Lower leg skin (tissue), 4 donors: Measurements from ENCODE around the gene ARHGAP19. TPM values are rescaled to one million over a fixed set of nuclear protein-coding genes. Genes with fewer than 3 reads are reported as not detected.

ENCODE experiments used
- DNase-seq, 2 donors: peaks; one replicate each; pipeline ENCODE4 v3.0.0-alpha.2; 2019; ENCODE audit warnings: low spot score in 2 of 2
- H3K4me3 ChIP-seq: fragments of 200-600 bp; sonication (generic); 2 replicates; pipeline ENCODE4 v1.5.1; 2017; ENCODE audit warnings: mild to moderate bottlenecking, low read depth; ENCODE audit not compliant: poor library complexity, severe bottlenecking
- CTCF ChIP-seq, 3 donors: fragments of 450-650 bp; IDR thresholded peaks; one replicate each; pipeline ENCODE4 v1.5.1; 2016; ENCODE audit warnings: antibody characterized with exemption in 3 of 3, mild to moderate bottlenecking in 3 of 3, moderate library complexity in 2 of 3
- POLR2A ChIP-seq, 2 donors: fragments of 450-650 bp; IDR thresholded peaks; one replicate each; pipeline ENCODE4 v1.6.1; 2016 to 2017; ENCODE audit warnings: antibody characterized with exemption in 2 of 2, mild to moderate bottlenecking in 1 of 2, moderate library complexity in 1 of 2
- WGBS, 2 donors: methylation state at CpG; one replicate each; pipeline ENCODE4 v1.1.5; 2018; 5-methylcytosine and 5-hydroxymethylcytosine counted together
- intact Hi-C: fragments of 100-400 bp; cut with DNase I; formaldehyde crosslinking; loops from one replicate; pipeline ENCODE4 v1.15.0; 2023; ENCODE audit warnings: low total_unique reads
- total RNA-seq, 4 donors: library from RNA; depleted of rRNA; stranded (reverse); fragments of >200 nt; gene quantifications; one replicate each; pipeline ENCODE4 v1.1.0, GENCODE V29; 2016

ARHGAP19 gene
- total RNA-seq, 4 donors from 2014 or later = 7.7 to 8.5 (median 8.2) TPM

- WGBS, 2 donors = 0 to 1% methylated on average over 13 to 47 of the region's 83 CpGs
- TF ChIP-seq POLR2A (IDR thresholded peaks at IDR 0.05) (no peak), CTCF (IDR thresholded peaks at IDR 0.05) (no peak)
- peak in 1 of 2 donors; percentile 90 for DNase-seq
- intact Hi-C loops = no loop called here
- H3K4me3 ChIP-seq = peak overlapping the region; percentile 96
Measured at GRCh38 chr10:97319671-97320479, 27.4 kb upstream of the ARHGAP19 start.

DNA sequence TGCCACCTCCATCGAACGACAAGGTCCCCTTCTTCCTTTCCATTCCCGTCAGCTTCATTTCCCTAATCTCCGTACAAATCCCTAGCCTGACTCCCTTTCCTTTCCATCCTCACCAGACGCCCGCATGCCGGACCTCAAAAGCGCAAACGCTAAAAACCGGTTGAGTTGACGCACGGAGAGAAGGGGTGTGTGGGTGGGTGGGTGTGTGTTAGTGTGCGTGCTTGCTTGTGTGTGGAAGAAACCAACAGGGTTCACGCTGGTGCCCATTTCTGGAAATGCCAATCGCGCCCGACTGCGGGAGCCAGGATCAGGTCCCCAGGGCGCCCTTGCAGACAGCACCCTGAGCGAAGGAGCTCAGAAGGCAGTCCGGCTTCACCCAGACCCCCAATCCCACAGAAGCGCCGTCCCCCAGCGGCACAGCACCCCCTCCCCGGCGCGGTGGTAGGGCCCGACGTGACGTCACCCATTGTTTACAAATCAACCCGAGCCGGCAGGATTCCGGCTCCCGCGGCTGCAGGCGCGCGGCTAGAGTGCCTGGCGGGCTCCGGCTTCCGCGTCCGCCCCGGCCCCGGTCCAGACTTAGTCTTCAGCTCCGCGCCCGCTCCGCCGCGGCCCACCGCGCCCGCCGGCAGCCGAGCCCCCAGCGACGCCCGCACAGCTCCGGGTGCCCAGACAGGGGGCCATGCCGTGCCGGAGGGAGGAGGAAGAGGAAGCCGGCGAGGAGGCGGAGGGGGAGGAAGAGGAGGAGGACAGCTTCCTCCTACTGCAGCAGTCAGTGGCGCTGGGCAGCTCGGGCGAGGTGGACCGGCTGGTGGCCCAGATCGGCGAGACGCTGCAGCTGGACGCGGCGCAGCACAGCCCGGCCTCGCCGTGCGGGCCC, 26.6 kb upstream of the ARHGAP19 start, which contains the start of gene FRAT1:
Gene FRAT1, plus strand, starts transcription at position 500 of the 880 bp plus-strand sequence. Its CDS starts 183 bp downstream, at position 683.
- 0% methylated on average over 53 to 70 of the region's 79 CpGs for WGBS, 2 donors
- intact Hi-C loops = no loop called here

DNA sequence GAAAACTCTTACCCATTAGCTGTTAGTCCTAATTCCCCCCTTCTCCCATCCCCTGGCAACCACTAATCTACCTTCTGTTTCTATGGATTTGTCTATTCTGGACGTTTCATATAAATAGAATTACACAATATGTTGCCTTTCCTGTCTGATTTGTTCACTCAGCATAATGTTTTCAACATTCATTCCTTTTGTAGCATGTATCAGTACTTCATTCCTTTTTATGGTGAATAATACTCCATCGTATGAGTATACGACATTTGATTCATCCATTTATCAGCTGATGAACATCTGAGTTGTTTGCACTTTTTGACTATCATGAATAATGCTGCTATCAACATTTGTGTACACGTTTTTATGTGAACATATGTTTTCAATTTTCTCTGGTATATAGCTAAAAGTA, 22.2 kb upstream of the ARHGAP19 start:
- DNase-seq = no peak
- no peak overlapping the region for H3K4me3 ChIP-seq
- intact Hi-C loops = no loop called here
- TF ChIP-seq POLR2A (IDR thresholded peaks at IDR 0.05) (no peak), CTCF (IDR thresholded peaks at IDR 0.05) (no peak)
- WGBS, 2 donors = 45 to 52% methylated on average over 4 of the region's 4 CpGs

More for the DNA sequence above, 26.6 kb upstream of the ARHGAP19 start, which contains the start of gene FRAT1:
- peak; percentile 88 to 98 for DNase-seq
- H3K4me3 ChIP-seq = peak within 1 kb of the TSS; percentile 96
- peak in 1 of 2 donors; percentile 64 for TF ChIP-seq POLR2A (IDR thresholded peaks at IDR 0.05)
- no peak for TF ChIP-seq CTCF (IDR thresholded peaks at IDR 0.05)

GRCh38 chr10:97312897-97313296, 20.5 kb upstream of the ARHGAP19 start:
- intact Hi-C loops = no loop called here
- 86 to 88% methylated on average over 6 of the region's 6 CpGs for WGBS, 2 donors
- H3K4me3 ChIP-seq = no peak overlapping the region
- DNase-seq = no peak
- TF ChIP-seq CTCF (IDR thresholded peaks at IDR 0.05) = no peak
- no peak for TF ChIP-seq POLR2A (IDR thresholded peaks at IDR 0.05)

DNA sequence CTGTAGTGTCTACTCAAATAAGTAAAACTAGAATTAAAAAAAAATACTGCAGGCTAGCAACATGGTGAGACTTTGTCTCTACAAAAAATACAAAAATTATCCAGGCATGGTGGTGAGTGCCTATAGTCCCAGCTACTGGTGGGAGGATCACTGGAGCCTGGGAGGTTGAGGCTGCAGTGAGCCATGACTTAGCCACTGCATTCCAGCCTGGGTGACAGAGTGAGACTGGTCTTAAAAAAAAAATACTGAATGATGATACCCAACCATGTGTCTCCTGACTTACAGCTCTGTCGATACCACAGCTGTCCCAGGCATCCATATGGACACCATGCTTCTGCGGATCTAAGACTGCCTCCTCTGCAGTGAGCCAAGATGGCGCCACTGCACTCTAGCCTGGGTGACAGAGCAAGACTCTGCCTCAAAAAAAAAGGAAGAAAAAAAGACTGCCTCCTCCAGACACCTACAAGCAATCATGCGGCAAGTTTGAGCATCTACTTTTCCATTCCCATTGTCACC, 18.7 kb upstream of the ARHGAP19 start:
- WGBS, 2 donors = 57 to 79% methylated on average over 4 of the region's 4 CpGs
- intact Hi-C loops = no loop called here
- no peak for DNase-seq
- no peak overlapping the region for H3K4me3 ChIP-seq
- no peak for TF ChIP-seq CTCF (IDR thresholded peaks at IDR 0.05)
- TF ChIP-seq POLR2A (IDR thresholded peaks at IDR 0.05) = no peak
